Tibial artery (tissue), 4 donors: ENCODE measurements around the gene TBC1D20.

Experiments used
- DNase-seq, 2 donors: peaks; one replicate each; pipeline ENCODE4 v3.0.0-alpha.2; 2019
- H3K27ac ChIP-seq, 2 donors: fragments of 200-600 bp; sonication (generic) in 1 of 2; 1 replicate in 1 of 2; 2 replicates in 1 of 2; pipeline ENCODE4 v1.5.1; 2018 to 2019; ENCODE audit warnings: mild to moderate bottlenecking in 1 of 2
- H3K27me3 ChIP-seq, 2 donors: fragments of 200-600 bp; sonication (generic) in 1 of 2; one replicate each; pipeline versions ENCODE4 v1.5.1 to v1.6.0; 2016 to 2019
- H3K36me3 ChIP-seq, 3 donors: fragments of 200-600 bp; sonication (generic) in 2 of 3; one replicate each; pipeline ENCODE4 v1.5.1; 2016 to 2019; ENCODE audit warnings: mild to moderate bottlenecking in 2 of 3
- H3K4me1 ChIP-seq, 4 donors: fragments of 200-600 bp; sonication (generic) in 2 of 4; 1 replicate in 3 of 4; 2 replicates in 1 of 4; pipeline ENCODE4 v1.5.1; 2016 to 2019
- H3K4me3 ChIP-seq, 2 donors: fragments of 200-600 bp; sonication (generic) in 1 of 2; 1 replicate in 1 of 2; 2 replicates in 1 of 2; pipeline ENCODE4 v1.5.1; 2018 to 2019; ENCODE audit warnings: mild to moderate bottlenecking in 2 of 2
- H3K9me3 ChIP-seq, 3 donors: fragments of 200-600 bp; sonication (generic) in 1 of 3; one replicate each; pipeline ENCODE4 v1.5.1; 2016 to 2019
- intact Hi-C: fragments of 100-400 bp; cut with DNase I; formaldehyde crosslinking; loops from one replicate; pipeline ENCODE4 v1.15.0; 2023; ENCODE audit warnings: low total_unique reads
- TF ChIP-seq, protein P1 (sequence below), 2 experiments: fragments of 200-600 bp in 1 of 2; fragments of 450-650 bp in 1 of 2; IDR thresholded peaks; one replicate each; pipeline ENCODE4 v1.5.1; 2017 to 2019; ENCODE audit warnings: antibody characterized with exemption in 2 of 2, mild to moderate bottlenecking in 1 of 2, moderate library complexity in 1 of 2

Gene TBC1D20

DNA sequence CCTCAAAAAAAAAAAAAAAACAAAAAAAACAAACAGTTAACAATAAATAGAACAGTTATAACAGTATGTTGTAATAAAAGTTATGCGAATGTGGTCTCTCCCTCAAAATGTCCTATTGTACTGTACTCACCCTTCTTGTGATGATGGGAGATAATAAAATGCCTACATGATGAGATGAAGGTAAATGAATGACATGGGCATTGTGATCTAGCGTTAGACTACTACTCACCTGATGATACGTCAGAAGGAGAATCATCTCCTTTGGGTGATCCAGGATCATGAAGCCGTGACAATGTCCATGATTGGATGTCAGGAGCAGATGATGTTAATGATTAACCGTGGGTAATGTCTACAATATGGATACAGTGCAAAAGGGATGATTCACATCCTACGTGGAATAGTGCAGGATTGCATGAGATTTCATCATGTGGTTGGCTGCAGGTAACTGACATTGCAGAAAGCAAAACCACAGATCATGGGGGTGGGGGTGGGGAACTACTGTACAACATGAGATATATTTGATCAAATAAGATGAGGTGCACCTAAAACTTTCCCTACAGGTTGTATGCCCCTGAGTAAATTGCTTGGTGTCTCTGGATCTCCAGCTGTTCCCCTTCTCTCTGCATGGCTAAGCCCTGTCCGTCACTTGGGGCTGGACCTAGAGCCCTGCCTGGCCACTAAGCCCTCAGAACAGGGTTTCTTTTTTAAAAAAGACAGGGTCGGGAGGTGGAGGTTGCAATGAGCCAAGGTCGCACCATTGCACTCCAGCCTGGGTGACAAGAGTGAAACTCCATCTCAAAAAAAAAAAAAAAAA is 60.4 kb downstream of the TBC1D20 start:
- peaks cover 0 to 3% (median 0%) of the 10 kb centered on the region in 4 donors for H3K4me1 ChIP-seq
- H3K27me3 ChIP-seq = no peaks in the 10 kb centered on the region
- intact Hi-C loops = no loop called here
- H3K36me3 ChIP-seq = peaks cover 0 to 8% (median under 1%) of the 10 kb centered on the region in 3 donors
- H3K27ac ChIP-seq = no peak overlapping the region
- TF ChIP-seq, protein P1, sequence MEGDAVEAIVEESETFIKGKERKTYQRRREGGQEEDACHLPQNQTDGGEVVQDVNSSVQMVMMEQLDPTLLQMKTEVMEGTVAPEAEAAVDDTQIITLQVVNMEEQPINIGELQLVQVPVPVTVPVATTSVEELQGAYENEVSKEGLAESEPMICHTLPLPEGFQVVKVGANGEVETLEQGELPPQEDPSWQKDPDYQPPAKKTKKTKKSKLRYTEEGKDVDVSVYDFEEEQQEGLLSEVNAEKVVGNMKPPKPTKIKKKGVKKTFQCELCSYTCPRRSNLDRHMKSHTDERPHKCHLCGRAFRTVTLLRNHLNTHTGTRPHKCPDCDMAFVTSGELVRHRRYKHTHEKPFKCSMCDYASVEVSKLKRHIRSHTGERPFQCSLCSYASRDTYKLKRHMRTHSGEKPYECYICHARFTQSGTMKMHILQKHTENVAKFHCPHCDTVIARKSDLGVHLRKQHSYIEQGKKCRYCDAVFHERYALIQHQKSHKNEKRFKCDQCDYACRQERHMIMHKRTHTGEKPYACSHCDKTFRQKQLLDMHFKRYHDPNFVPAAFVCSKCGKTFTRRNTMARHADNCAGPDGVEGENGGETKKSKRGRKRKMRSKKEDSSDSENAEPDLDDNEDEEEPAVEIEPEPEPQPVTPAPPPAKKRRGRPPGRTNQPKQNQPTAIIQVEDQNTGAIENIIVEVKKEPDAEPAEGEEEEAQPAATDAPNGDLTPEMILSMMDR (IDR thresholded peaks at IDR 0.05) = no peak
- no peak overlapping the region for H3K4me3 ChIP-seq
- no peaks in the 10 kb centered on the region for H3K9me3 ChIP-seq
- peak in 1 of 2 donors; percentile 2 for DNase-seq

DNA sequence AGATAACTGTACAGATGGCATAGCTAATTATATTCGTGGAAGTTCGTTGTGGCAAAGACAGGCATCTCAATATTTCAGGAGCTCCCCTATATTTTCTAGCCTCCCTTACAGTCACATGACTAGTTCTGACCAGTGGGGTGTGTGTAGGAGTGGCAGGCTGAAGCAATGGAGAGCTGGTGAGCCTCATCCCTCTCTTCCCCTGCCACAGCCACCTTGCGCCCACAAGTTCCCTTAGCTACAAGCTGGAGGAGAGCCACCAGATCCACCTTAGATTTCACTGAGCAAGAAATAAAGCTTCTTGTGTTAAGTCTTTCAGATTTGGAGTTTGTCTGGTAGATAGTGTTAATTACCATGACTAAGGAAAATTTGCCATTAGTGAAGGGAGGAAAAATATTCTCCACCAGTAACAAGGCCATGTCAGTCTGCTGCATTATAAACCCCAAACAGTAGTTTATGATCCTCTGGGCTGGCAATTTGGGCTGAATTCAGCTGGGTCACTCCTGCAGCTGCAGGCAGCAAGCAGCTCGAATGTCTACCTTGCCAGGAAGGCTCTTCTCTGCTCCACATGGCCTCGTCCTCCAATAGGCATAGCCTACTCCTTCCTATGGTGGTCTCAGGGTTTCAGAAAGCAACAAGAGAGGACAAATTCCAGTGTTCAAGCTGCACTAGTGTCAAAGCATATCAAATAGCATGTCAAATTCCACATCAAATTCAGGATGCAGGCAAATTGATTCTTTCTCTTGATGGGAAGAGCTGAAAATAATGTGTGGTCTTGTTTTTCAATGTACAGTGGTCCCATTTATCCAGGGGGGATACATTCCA is 61.7 kb downstream of the TBC1D20 start:
- peaks cover 0 to 20% (median 11%) of the 10 kb centered on the region in 3 donors for H3K36me3 ChIP-seq
- H3K4me1 ChIP-seq = no peaks in the 10 kb centered on the region
- H3K27me3 ChIP-seq = no peaks in the 10 kb centered on the region
- TF ChIP-seq, protein P1 (IDR thresholded peaks at IDR 0.05) = no peak
- no peak overlapping the region for H3K27ac ChIP-seq
- DNase-seq = no peak
- H3K4me3 ChIP-seq = no peak overlapping the region
- H3K9me3 ChIP-seq = no peaks in the 10 kb centered on the region
- intact Hi-C loops = no loop called here

DNA sequence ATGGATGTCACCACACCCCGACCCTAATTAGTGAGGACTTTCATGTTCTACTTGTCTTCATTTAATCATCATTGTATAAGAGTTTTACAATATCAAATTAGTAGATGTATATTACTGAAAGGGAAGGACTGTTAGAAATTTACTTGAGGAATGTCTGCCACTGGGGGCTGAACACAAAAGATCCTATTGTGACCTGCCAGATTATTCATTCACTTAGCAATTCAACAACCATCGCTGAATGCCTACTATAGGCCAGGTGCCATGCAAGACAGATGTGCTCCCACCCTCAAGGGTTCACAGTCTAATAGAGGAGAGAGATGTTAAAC is 62.2 kb downstream of the TBC1D20 start:
- TF ChIP-seq, protein P1 (IDR thresholded peaks at IDR 0.05) = no peak
- Histone ChIP-seq H3K9me3 (no peaks in the 10 kb centered on the region), H3K27me3 (no peaks in the 10 kb centered on the region), H3K4me3 (no peak overlapping the region), H3K4me1 (no peaks in the 10 kb centered on the region), H3K27ac (no peak overlapping the region), H3K36me3 (peaks cover 0 to 23% (median 11%) of the 10 kb centered on the region in 3 donors)
- intact Hi-C loops = no loop called here
- no peak for DNase-seq

DNA sequence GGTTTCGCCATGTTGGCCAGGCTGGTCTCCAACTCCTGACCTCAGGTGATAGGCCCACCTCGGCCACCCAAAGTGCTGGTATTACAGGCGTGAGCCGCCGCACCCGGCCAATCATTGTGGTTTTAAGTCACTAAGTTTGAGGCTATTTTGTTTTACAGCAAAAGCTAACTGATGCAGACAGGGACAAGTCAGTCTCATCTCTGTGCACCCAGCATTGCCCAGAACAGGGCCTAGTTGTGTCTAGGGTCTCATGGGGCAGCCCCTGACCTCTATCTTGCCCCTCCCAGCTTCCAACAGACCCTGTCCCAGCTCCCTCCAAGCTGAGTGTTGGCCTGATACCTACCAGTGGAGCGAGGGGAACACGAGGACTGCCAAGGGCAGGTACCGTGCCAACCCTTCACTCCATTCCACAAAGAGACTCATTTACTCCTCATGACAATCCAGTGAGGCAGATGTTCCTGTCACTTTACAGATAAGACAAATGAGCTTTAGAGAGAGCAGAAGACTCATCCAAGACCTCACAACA is 63.1 kb downstream of the TBC1D20 start:
- H3K4me1 ChIP-seq = no peaks in the 10 kb centered on the region
- no peak overlapping the region for H3K4me3 ChIP-seq
- intact Hi-C loops = no loop called here
- H3K27me3 ChIP-seq = no peaks in the 10 kb centered on the region
- no peaks in the 10 kb centered on the region for H3K9me3 ChIP-seq
- peaks cover 0 to 28% (median 11%) of the 10 kb centered on the region in 3 donors for H3K36me3 ChIP-seq
- TF ChIP-seq, protein P1 (IDR thresholded peaks at IDR 0.05) = no peak
- no peak overlapping the region for H3K27ac ChIP-seq
- peak in 1 of 2 donors; percentile 34 for DNase-seq

DNA sequence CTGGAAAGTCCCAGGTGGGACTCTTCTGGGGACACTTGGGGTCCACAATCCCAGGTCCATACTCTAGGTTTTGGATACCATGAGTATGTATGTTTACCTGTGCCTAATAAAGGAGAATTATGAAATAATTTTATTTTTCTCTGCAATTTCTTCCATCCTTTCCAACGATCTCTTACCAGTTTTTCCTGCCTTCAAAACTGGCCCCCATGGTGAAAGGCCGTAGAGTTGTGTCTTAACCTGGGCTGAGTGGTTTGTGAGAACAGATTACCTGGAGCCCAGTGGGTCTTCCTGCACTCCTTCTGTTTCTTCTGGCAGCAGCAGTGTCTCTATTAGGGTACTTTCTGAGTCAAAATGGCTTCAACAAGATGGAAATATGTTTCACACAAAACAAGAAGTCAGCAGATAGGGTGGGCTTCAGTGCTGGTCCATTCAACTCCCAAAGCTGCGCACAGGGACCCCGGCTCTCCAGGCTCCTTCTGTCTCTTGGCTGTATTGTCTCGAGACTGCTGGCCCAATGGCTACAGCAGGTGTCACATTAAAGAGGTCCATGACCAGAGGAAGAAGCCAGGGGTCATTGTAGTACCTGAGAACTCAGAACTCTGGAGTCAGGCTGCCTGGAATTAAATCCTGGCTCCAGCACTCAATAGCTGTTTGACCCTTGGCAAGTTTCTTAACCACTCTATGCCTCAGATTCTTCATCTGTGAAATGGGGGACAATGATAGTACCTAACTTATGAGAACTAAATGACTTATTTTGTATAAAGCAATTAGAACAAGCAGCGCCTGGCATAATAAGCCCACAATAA is 64.7 kb downstream of the TBC1D20 start:
- intact Hi-C loops = no loop called here
- no peak for DNase-seq
- Histone ChIP-seq H3K4me3 (no peak overlapping the region), H3K27ac (no peak overlapping the region), H3K9me3 (no peaks in the 10 kb centered on the region), H3K4me1 (no peaks in the 10 kb centered on the region), H3K36me3 (peaks cover 0 to 35% (median 11%) of the 10 kb centered on the region in 3 donors), H3K27me3 (no peaks in the 10 kb centered on the region)
- TF ChIP-seq, protein P1 (IDR thresholded peaks at IDR 0.05) = no peak
